ENCODE results near the gene IL36G. TPM values are rescaled to one million over a fixed set of nuclear protein-coding genes. Genes with fewer than 3 reads are reported as not detected.

Gene IL36G
- polyA plus RNA-seq, 1 donor: 0.51 TPM

- Histone ChIP-seq H3K4me1 (ENCODE audit: control insufficient read depth, insufficient read depth, low read length) (no peaks in the 10 kb centered on the region), H3K9me3 (ENCODE audit: control insufficient read depth, low read depth, low read length) (peaks cover 5% of the 10 kb centered on the region), H3K27ac (ENCODE audit: low read length) (no peak overlapping the region), H3K4me3 (ENCODE audit: low read length) (no peak overlapping the region), H3K27me3 (ENCODE audit: control insufficient read depth, insufficient read depth, low read length) (peaks cover 6% of the 10 kb centered on the region), H3K36me3 (ENCODE audit: control insufficient read depth, insufficient read depth, low read length) (no peaks in the 10 kb centered on the region)
- DNase-seq: no peak
- WGBS (ENCODE audit: insufficient coverage, low lambda C conversion rate): no CpG with 5 or more reads among the region's 1 CpG
Observed at GRCh38 chr2:113000436-113000835, 22.6 kb downstream of the IL36G start.

GRCh38 chr2:113002677-113003076 is 24.9 kb downstream of the IL36G start:
- WGBS (ENCODE audit: insufficient coverage, low lambda C conversion rate): 100% methylated on average over 1 of the region's 2 CpGs
- Histone ChIP-seq H3K4me1 (ENCODE audit: control insufficient read depth, insufficient read depth, low read length) (no peaks in the 10 kb centered on the region), H3K36me3 (ENCODE audit: control insufficient read depth, insufficient read depth, low read length) (no peaks in the 10 kb centered on the region), H3K27ac (ENCODE audit: low read length) (no peak overlapping the region), H3K9me3 (ENCODE audit: control insufficient read depth, low read depth, low read length) (peaks cover 5% of the 10 kb centered on the region), H3K27me3 (ENCODE audit: control insufficient read depth, insufficient read depth, low read length) (peaks cover 6% of the 10 kb centered on the region), H3K4me3 (ENCODE audit: low read length) (no peak overlapping the region)
- DNase-seq: no peak

- Histone ChIP-seq H3K4me3 (ENCODE audit: low read length) (no peak within 1 kb of the TSS), H3K9me3 (ENCODE audit: control insufficient read depth, low read depth, low read length) (peaks cover 5% of the 10 kb centered on the region), H3K36me3 (ENCODE audit: control insufficient read depth, insufficient read depth, low read length) (no peaks in the 10 kb centered on the region), H3K27ac (ENCODE audit: low read length) (no peak within 1 kb of the TSS), H3K4me1 (ENCODE audit: control insufficient read depth, insufficient read depth, low read length) (no peaks in the 10 kb centered on the region), H3K27me3 (ENCODE audit: control insufficient read depth, insufficient read depth, low read length) (peaks cover 6% of the 10 kb centered on the region)
- DNase-seq: no peak
- no CpG with 5 or more reads among the region's 3 CpGs for WGBS (ENCODE audit: insufficient coverage, low lambda C conversion rate)
Observed at GRCh38 chr2:113005030-113005509, 27.3 kb downstream of the IL36G start, which contains the start of gene IL36A. Gene IL36A (plus strand): TSS chr2:113005459. CDS start chr2:113005872, 413 bp downstream.

GRCh38 chr2:113007250-113007649 is 29.4 kb downstream of the IL36G start:
- Histone ChIP-seq H3K9me3 (ENCODE audit: control insufficient read depth, low read depth, low read length) (no peaks in the 10 kb centered on the region), H3K4me3 (ENCODE audit: low read length) (no peak overlapping the region), H3K36me3 (ENCODE audit: control insufficient read depth, insufficient read depth, low read length) (no peaks in the 10 kb centered on the region), H3K27me3 (ENCODE audit: control insufficient read depth, insufficient read depth, low read length) (peaks cover 9% of the 10 kb centered on the region), H3K27ac (ENCODE audit: low read length) (no peak overlapping the region), H3K4me1 (ENCODE audit: control insufficient read depth, insufficient read depth, low read length) (no peaks in the 10 kb centered on the region)
- no peak for DNase-seq
- no CpG with 5 or more reads among the region's 1 CpG for WGBS (ENCODE audit: insufficient coverage, low lambda C conversion rate)

- no peaks in the 10 kb centered on the region for H3K4me1 ChIP-seq (ENCODE audit: control insufficient read depth, insufficient read depth, low read length)
- no peak overlapping the region for H3K27ac ChIP-seq (ENCODE audit: low read length)
- no peaks in the 10 kb centered on the region for H3K36me3 ChIP-seq (ENCODE audit: control insufficient read depth, insufficient read depth, low read length)
- peaks cover 3% of the 10 kb centered on the region for H3K27me3 ChIP-seq (ENCODE audit: control insufficient read depth, insufficient read depth, low read length)
- WGBS (ENCODE audit: insufficient coverage, low lambda C conversion rate): no CpG with 5 or more reads among the region's 1 CpG
- no peak for DNase-seq
- no peaks in the 10 kb centered on the region for H3K9me3 ChIP-seq (ENCODE audit: control insufficient read depth, low read depth, low read length)
- H3K4me3 ChIP-seq (ENCODE audit: low read length): no peak overlapping the region
Observed at GRCh38 chr2:113009622-113010021, 31.8 kb downstream of the IL36G start.

GRCh38 chr2:113010088-113010487 is 32.3 kb downstream of the IL36G start:
- Histone ChIP-seq H3K9me3 (ENCODE audit: control insufficient read depth, low read depth, low read length) (no peaks in the 10 kb centered on the region), H3K4me1 (ENCODE audit: control insufficient read depth, insufficient read depth, low read length) (no peaks in the 10 kb centered on the region), H3K4me3 (ENCODE audit: low read length) (no peak overlapping the region), H3K27me3 (ENCODE audit: control insufficient read depth, insufficient read depth, low read length) (peaks cover 3% of the 10 kb centered on the region), H3K36me3 (ENCODE audit: control insufficient read depth, insufficient read depth, low read length) (no peaks in the 10 kb centered on the region), H3K27ac (ENCODE audit: low read length) (no peak overlapping the region)
- no CpG with 5 or more reads among the region's 2 CpGs for WGBS (ENCODE audit: insufficient coverage, low lambda C conversion rate)
- DNase-seq: no peak

GRCh38 chr2:113011108-113011507 is 33.3 kb downstream of the IL36G start:
- no peaks in the 10 kb centered on the region for H3K4me1 ChIP-seq (ENCODE audit: control insufficient read depth, insufficient read depth, low read length)
- H3K4me3 ChIP-seq (ENCODE audit: low read length): no peak overlapping the region
- no peaks in the 10 kb centered on the region for H3K9me3 ChIP-seq (ENCODE audit: control insufficient read depth, low read depth, low read length)
- WGBS (ENCODE audit: insufficient coverage, low lambda C conversion rate): 100% methylated on average over 1 of the region's 1 CpG
- H3K27me3 ChIP-seq (ENCODE audit: control insufficient read depth, insufficient read depth, low read length): peaks cover 3% of the 10 kb centered on the region
- no peak overlapping the region for H3K27ac ChIP-seq (ENCODE audit: low read length)
- DNase-seq: no peak
- H3K36me3 ChIP-seq (ENCODE audit: control insufficient read depth, insufficient read depth, low read length): no peaks in the 10 kb centered on the region

- H3K27ac ChIP-seq (ENCODE audit: low read length): no peak overlapping the region
- 80% methylated on average over 1 of the region's 8 CpGs for WGBS (ENCODE audit: insufficient coverage, low lambda C conversion rate)
- no peak overlapping the region for H3K4me3 ChIP-seq (ENCODE audit: low read length)
- DNase-seq: no peak
- H3K27me3 ChIP-seq (ENCODE audit: control insufficient read depth, insufficient read depth, low read length): peaks cover 5% of the 10 kb centered on the region
- no peaks in the 10 kb centered on the region for H3K9me3 ChIP-seq (ENCODE audit: control insufficient read depth, low read depth, low read length)
- H3K4me1 ChIP-seq (ENCODE audit: control insufficient read depth, insufficient read depth, low read length): no peaks in the 10 kb centered on the region
- no peaks in the 10 kb centered on the region for H3K36me3 ChIP-seq (ENCODE audit: control insufficient read depth, insufficient read depth, low read length)
Observed at GRCh38 chr2:113012436-113013335, 34.9 kb downstream of the IL36G start.

GRCh38 chr2:113013336-113013661 is 35.5 kb downstream of the IL36G start:
- Histone ChIP-seq H3K36me3 (ENCODE audit: control insufficient read depth, insufficient read depth, low read length) (no peaks in the 10 kb centered on the region), H3K27me3 (ENCODE audit: control insufficient read depth, insufficient read depth, low read length) (peaks cover 5% of the 10 kb centered on the region), H3K27ac (ENCODE audit: low read length) (no peak overlapping the region), H3K4me3 (ENCODE audit: low read length) (no peak overlapping the region), H3K4me1 (ENCODE audit: control insufficient read depth, insufficient read depth, low read length) (no peaks in the 10 kb centered on the region), H3K9me3 (ENCODE audit: control insufficient read depth, low read depth, low read length) (no peaks in the 10 kb centered on the region)
- 100% methylated on average over 1 of the region's 3 CpGs for WGBS (ENCODE audit: insufficient coverage, low lambda C conversion rate)
- DNase-seq: no peak

GRCh38 chr2:113014067-113014466 is 36.3 kb downstream of the IL36G start:
- no peaks in the 10 kb centered on the region for H3K9me3 ChIP-seq (ENCODE audit: control insufficient read depth, low read depth, low read length)
- no peak overlapping the region for H3K27ac ChIP-seq (ENCODE audit: low read length)
- H3K36me3 ChIP-seq (ENCODE audit: control insufficient read depth, insufficient read depth, low read length): no peaks in the 10 kb centered on the region
- H3K4me1 ChIP-seq (ENCODE audit: control insufficient read depth, insufficient read depth, low read length): no peaks in the 10 kb centered on the region
- H3K4me3 ChIP-seq (ENCODE audit: low read length): no peak overlapping the region
- no peak for DNase-seq
- WGBS (ENCODE audit: insufficient coverage, low lambda C conversion rate): 75% methylated on average over 2 of the region's 2 CpGs
- peaks cover 8% of the 10 kb centered on the region for H3K27me3 ChIP-seq (ENCODE audit: control insufficient read depth, insufficient read depth, low read length)

GRCh38 chr2:113015042-113015441 is 37.2 kb downstream of the IL36G start:
- no peaks in the 10 kb centered on the region for H3K4me1 ChIP-seq (ENCODE audit: control insufficient read depth, insufficient read depth, low read length)
- no peaks in the 10 kb centered on the region for H3K9me3 ChIP-seq (ENCODE audit: control insufficient read depth, low read depth, low read length)
- H3K4me3 ChIP-seq (ENCODE audit: low read length): no peak overlapping the region
- DNase-seq: no peak
- WGBS (ENCODE audit: insufficient coverage, low lambda C conversion rate): no CpG with 5 or more reads among the region's 1 CpG
- no peak overlapping the region for H3K27ac ChIP-seq (ENCODE audit: low read length)
- peaks cover 7% of the 10 kb centered on the region for H3K27me3 ChIP-seq (ENCODE audit: control insufficient read depth, insufficient read depth, low read length)
- no peaks in the 10 kb centered on the region for H3K36me3 ChIP-seq (ENCODE audit: control insufficient read depth, insufficient read depth, low read length)
